Neural progenitor cell (in vitro differentiated cells): ENCODE results near the gene KLRC3. TPM values are rescaled to one million over a fixed set of nuclear protein-coding genes. Genes with fewer than 3 reads are reported as not detected.
"Not testable (repeated sequence)": the region's sequence is repeated elsewhere in the genome, so short reads cannot be mapped to it uniquely, and the experiment has no call there.

Experiments
- DNase-seq: peaks from one replicate; pipeline ENCODE4 v3.0.0-alpha.2; 2016; ENCODE audit warnings: low spot score
- H2AFZ ChIP-seq: fragments of 200-600 bp; sonication (generic); replicated peaks from 2 replicates; pipeline ENCODE4 v1.6.1; 2016; ENCODE audit warnings: antibody characterized with exemption
- H3F3A ChIP-seq: fragments of 200-600 bp; sonication (generic); 2 replicates; pipeline ENCODE4 v1.6.1; 2016; ENCODE audit warnings: antibody characterized with exemption, low read depth
- H3K27ac ChIP-seq: fragments of 200-600 bp; sonication (generic); 2 replicates; pipeline ENCODE4 v1.5.1; 2016; ENCODE audit warnings: mild to moderate bottlenecking
- H3K27me3 ChIP-seq: fragments of 200-600 bp; sonication (generic); 2 replicates; pipeline ENCODE4 v1.6.1; 2016; ENCODE audit warnings: mild to moderate bottlenecking, moderate library complexity
- H3K36me3 ChIP-seq: fragments of 200-600 bp; sonication (generic); 2 replicates; pipeline ENCODE4 v1.5.1; 2016
- H3K4me1 ChIP-seq: fragments of 200-600 bp; sonication (generic); 2 replicates; pipeline ENCODE4 v1.6.1; 2016; ENCODE audit warnings: mixed run types
- H3K4me2 ChIP-seq: fragments of 200-600 bp; sonication (generic); 2 replicates; pipeline ENCODE4 v1.6.1; 2016
- H3K4me3 ChIP-seq: fragments of 200-600 bp; sonication (generic); 2 replicates; pipeline ENCODE4 v1.5.1; 2016
- H3K79me2 ChIP-seq: fragments of 200-600 bp; sonication (generic); 2 replicates; pipeline ENCODE4 v1.6.1; 2016; ENCODE audit warnings: low read depth
- H3K9ac ChIP-seq: fragments of 200-600 bp; sonication (generic); 2 replicates; pipeline ENCODE4 v1.6.1; 2016
- H3K9me3 ChIP-seq: fragments of 200-600 bp; sonication (generic); 2 replicates; pipeline ENCODE4 v1.5.1; 2016; ENCODE audit warnings: low read depth
- H4K20me1 ChIP-seq: fragments of 200-600 bp; sonication (generic); 2 replicates; pipeline ENCODE4 v1.6.1; 2016; ENCODE audit warnings: low read depth
- H3K27ac Mint-ChIP-seq: 3 replicates; pipeline ENCODE4 v1.8.0; 2021; ENCODE audit warnings: mixed read lengths
- H3K27me3 Mint-ChIP-seq: 2 replicates; pipeline ENCODE4 v1.8.0; 2022; ENCODE audit warnings: low read depth, mild to moderate bottlenecking, inconsistent platforms, moderate library complexity, mixed read lengths; ENCODE audit not compliant: insufficient read depth
- H3K36me3 Mint-ChIP-seq: 3 replicates; pipeline ENCODE4 v1.8.0; 2021; ENCODE audit warnings: mixed read lengths
- H3K4me1 Mint-ChIP-seq: 3 replicates; pipeline ENCODE4 v1.8.0; 2021; ENCODE audit warnings: mixed read lengths
- H3K4me3 Mint-ChIP-seq: 3 replicates; pipeline ENCODE4 v1.8.0; 2021; ENCODE audit warnings: mild to moderate bottlenecking, moderate library complexity, mixed read lengths
- H3K9me3 Mint-ChIP-seq: 3 replicates; pipeline ENCODE4 v1.8.0; 2020; ENCODE audit warnings: mixed read lengths
- EZH2 ChIP-seq: fragments of 200-600 bp; sonication (generic); IDR thresholded peaks from 2 replicates; pipeline ENCODE4 v1.6.1; 2017; ENCODE audit warnings: antibody characterized with exemption, mild to moderate bottlenecking, moderate library complexity
- EZH2phosphoT487 ChIP-seq: fragments of 200-600 bp; sonication (generic); IDR thresholded peaks from 2 replicates; pipeline ENCODE4 v1.6.1; 2017; ENCODE audit warnings: antibody characterized with exemption
- total RNA-seq: library from RNA; depleted of rRNA; stranded (reverse); fragments of >200 nt; gene quantifications from 2 replicates; pipeline ENCODE4 v1.2.3, GENCODE V29; 2015; ENCODE audit warnings: low replicate concordance
- TF ChIP-seq, protein P1 (sequence below): fragments of 200-600 bp; sonication (generic); IDR thresholded peaks from 2 replicates; pipeline ENCODE4 v1.5.1; 2017; ENCODE audit warnings: antibody characterized with exemption, mild to moderate bottlenecking

Gene KLRC3
- total RNA-seq, 1 donor from 2014 or later, result not detected

DNA sequence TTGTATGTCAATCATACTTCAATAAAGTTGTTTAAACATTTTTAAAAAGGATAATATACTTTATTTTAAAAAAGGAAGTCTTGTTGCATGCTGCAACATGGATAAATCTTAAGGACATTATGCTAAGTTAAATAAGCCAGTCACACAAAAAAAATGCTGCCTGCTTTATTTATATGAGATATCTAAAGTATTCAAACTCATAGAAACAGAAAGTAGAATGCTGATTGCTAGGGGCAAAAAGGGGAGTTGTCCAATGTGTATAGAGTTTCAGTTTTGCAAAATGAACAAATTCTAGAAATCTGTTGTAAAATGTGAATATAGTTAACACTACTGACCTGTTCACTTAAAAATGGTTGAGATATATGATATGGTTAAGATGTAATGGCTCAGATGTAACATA lies 19.6 kb downstream of the KLRC3 start:
- no peak for DNase-seq
- Mint-ChIP-seq H3K9me3 (no peaks in the 10 kb centered on the region), H3K4me3 (no peak overlapping the region), H3K36me3 (no peaks in the 10 kb centered on the region), H3K4me1 (no peaks in the 10 kb centered on the region), H3K27me3 (no peaks in the 10 kb centered on the region), H3K27ac (no peak overlapping the region)
- Histone ChIP-seq H3K27ac (no peak overlapping the region), H3F3A (no peaks in the 10 kb centered on the region), H3K4me3 (no peak overlapping the region), H3K79me2 (no peaks in the 10 kb centered on the region), H3K36me3 (no peaks in the 10 kb centered on the region), H3K4me1 (no peaks in the 10 kb centered on the region), H3K27me3 (no peaks in the 10 kb centered on the region), H2AFZ (no peak overlapping the region), H3K4me2 (no peak overlapping the region), H4K20me1 (no peaks in the 10 kb centered on the region), H3K9me3 (no peaks in the 10 kb centered on the region), H3K9ac (no peak overlapping the region)
- no peak for TF ChIP-seq EZH2phosphoT487
- TF ChIP-seq EZH2, result no peak
- TF ChIP-seq, protein P1, sequence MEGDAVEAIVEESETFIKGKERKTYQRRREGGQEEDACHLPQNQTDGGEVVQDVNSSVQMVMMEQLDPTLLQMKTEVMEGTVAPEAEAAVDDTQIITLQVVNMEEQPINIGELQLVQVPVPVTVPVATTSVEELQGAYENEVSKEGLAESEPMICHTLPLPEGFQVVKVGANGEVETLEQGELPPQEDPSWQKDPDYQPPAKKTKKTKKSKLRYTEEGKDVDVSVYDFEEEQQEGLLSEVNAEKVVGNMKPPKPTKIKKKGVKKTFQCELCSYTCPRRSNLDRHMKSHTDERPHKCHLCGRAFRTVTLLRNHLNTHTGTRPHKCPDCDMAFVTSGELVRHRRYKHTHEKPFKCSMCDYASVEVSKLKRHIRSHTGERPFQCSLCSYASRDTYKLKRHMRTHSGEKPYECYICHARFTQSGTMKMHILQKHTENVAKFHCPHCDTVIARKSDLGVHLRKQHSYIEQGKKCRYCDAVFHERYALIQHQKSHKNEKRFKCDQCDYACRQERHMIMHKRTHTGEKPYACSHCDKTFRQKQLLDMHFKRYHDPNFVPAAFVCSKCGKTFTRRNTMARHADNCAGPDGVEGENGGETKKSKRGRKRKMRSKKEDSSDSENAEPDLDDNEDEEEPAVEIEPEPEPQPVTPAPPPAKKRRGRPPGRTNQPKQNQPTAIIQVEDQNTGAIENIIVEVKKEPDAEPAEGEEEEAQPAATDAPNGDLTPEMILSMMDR, result no peak

DNA sequence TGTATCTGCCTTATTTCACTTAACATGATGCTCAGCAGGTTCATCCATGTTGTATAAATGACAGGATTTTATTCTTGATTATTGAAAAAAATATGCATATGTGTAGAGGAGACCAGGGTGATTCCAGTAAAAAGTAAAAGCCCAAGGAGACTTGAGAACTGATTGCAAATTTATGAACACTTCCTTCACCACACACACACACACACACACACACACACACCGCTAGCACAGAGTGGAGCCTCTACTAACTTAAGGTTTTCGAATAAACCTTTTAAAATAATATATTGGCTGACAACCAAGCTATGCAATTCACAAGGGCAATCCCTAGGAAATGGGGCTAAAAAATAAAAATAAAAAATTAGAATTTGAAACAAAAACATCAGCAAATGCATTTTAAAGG lies 22.2 kb downstream of the KLRC3 start:
- Histone ChIP-seq H3K9me3 (no peaks in the 10 kb centered on the region), H3F3A (no peaks in the 10 kb centered on the region), H3K9ac (no peak overlapping the region), H2AFZ (no peak overlapping the region), H3K4me3 (no peak overlapping the region), H3K36me3 (no peaks in the 10 kb centered on the region), H3K4me2 (no peak overlapping the region), H3K27me3 (no peaks in the 10 kb centered on the region), H3K79me2 (no peaks in the 10 kb centered on the region), H3K27ac (no peak overlapping the region), H4K20me1 (no peaks in the 10 kb centered on the region), H3K4me1 (no peaks in the 10 kb centered on the region)
- DNase-seq, result no peak
- H3K4me1 Mint-ChIP-seq, result no peaks in the 10 kb centered on the region
- H3K27me3 Mint-ChIP-seq, result no peaks in the 10 kb centered on the region
- H3K9me3 Mint-ChIP-seq, result no peaks in the 10 kb centered on the region
- TF ChIP-seq EZH2phosphoT487, result no peak
- no peak for TF ChIP-seq EZH2
- TF ChIP-seq, protein P1, result no peak
- no peaks in the 10 kb centered on the region for H3K36me3 Mint-ChIP-seq
- no peak overlapping the region for H3K4me3 Mint-ChIP-seq
- H3K27ac Mint-ChIP-seq, result no peak overlapping the region

DNA sequence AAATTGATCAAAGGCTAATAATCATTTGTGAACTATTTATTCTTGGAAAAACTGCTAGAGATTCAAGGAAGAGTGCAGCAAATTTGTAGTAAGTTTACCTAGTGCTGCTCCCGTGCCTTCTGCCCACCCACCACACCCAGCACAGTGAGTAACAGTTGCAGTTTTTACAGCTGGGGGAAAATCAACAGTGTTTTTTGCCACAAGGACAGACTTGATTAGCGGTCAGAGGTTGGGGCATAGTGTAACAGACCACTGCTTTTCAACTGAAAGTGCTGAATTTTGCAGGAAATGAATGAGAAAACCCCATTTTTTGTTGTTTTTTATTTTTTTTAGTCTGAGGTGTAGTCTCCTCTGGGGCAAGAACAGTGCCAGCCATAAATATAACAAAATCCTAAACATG lies 23.1 kb downstream of the KLRC3 start:
- no peak for TF ChIP-seq EZH2

DNA sequence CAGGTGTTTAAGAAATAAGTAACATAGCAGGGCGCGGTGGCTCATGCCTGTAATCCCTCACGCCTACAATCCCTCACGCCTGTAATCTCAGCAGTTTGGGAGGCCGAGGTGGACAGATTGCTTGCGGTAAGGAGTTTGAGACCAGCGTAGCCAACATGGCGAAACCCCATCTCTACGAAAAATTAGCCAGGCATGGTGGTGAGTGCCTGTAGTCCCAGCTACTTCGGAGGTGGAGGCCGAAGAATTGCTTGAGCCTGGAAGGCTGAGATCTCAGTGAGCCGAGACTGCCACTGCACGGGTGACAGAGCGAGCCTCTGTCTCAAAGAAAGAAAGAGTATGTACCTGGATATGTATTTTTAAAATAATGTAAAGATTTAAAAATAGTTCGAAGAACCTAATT lies 24.2 kb downstream of the KLRC3 start:
- H3K4me3 ChIP-seq, H3K4me1 Mint-ChIP-seq, H3K9me3 Mint-ChIP-seq, H3K27me3 Mint-ChIP-seq, DNase-seq, H2AFZ ChIP-seq, H4K20me1 ChIP-seq, H3K4me1 ChIP-seq, H3K9ac ChIP-seq, H3K4me3 Mint-ChIP-seq, H3K36me3 ChIP-seq, H3K36me3 Mint-ChIP-seq, H3K79me2 ChIP-seq, H3K27me3 ChIP-seq, H3K27ac ChIP-seq, H3F3A ChIP-seq, H3K9me3 ChIP-seq, H3K27ac Mint-ChIP-seq, H3K4me2 ChIP-seq: not testable (repeated sequence)

More for the DNA sequence above, 23.1 kb downstream of the KLRC3 start:
- H3K9ac ChIP-seq, result no peak overlapping the region
- H3K27ac ChIP-seq, result no peak overlapping the region
- H2AFZ ChIP-seq, result no peak overlapping the region
- no peaks in the 10 kb centered on the region for H4K20me1 ChIP-seq
- H3K4me2 ChIP-seq, result no peak overlapping the region
- Mint-ChIP-seq H3K4me1 (peaks cover 2% of the 10 kb centered on the region), H3K4me3 (no peak overlapping the region), H3K9me3 (no peaks in the 10 kb centered on the region), H3K36me3 (no peaks in the 10 kb centered on the region), H3K27me3 (no peaks in the 10 kb centered on the region), H3K27ac (no peak overlapping the region)
- H3K36me3 ChIP-seq, result no peaks in the 10 kb centered on the region
- no peaks in the 10 kb centered on the region for H3K27me3 ChIP-seq
- no peaks in the 10 kb centered on the region for H3F3A ChIP-seq
- no peaks in the 10 kb centered on the region for H3K4me1 ChIP-seq
- no peaks in the 10 kb centered on the region for H3K79me2 ChIP-seq
- no peak for DNase-seq
- no peak overlapping the region for H3K4me3 ChIP-seq
- H3K9me3 ChIP-seq, result no peaks in the 10 kb centered on the region
